Measurements from ENCODE around the gene DHRS9. TPM values are rescaled to one million over a fixed set of nuclear protein-coding genes. Genes with fewer than 3 reads are reported as not detected.

The DHRS9 gene
- total and polyA plus RNA-seq, 2 donors (not counting 1 experiment from before 2014, with no cell fraction given), result 0.25 to 0.94 TPM

DNA sequence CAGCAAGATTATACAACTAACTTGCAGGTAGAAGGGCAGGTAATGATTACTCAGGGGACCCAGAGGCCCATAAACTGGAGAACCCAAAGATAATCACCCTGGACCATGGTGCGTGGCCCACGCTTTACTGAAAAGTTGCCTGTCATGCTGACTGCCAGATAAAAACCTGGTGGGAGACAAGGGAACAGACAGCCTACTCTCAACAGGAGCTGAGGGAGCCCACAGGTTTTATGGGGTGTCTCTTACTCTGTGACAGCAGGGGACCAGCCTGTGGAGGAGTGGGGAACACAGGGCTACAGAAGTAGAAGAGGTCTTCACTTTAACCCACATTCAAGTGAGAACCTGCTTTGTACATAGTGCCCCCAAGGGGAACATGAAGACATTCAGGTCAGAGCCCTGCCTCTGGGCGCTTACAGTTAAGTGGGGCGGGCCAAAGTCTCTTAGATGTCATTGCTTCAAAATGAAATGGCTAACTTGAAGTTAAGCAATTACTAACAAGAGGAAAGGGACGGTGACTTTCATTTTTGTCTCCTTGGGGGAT lies 60.4 kb downstream of the DHRS9 start:
- ChIA-PET CTCF (interaction anchor here (1.2 to 3.0 kb wide), 4 partner anchors 11 to 171 kb away, joined by 3 to 45 read pairs (median 6); no protein-coding TSS in a partner anchor), POLR2A (no interaction called here)
- intact Hi-C loops (cut with micrococcal nuclease), result no loop called here
- Mint-ChIP-seq H3K27ac (no peak overlapping the region), H3K4me1 (peaks cover 1% of the 10 kb centered on the region), H3K27me3 (no peaks in the 10 kb centered on the region), H3K4me3 (no peak overlapping the region), H3K9me3 (ENCODE audit: insufficient read depth) (no peaks in the 10 kb centered on the region)
- Histone ChIP-seq H3K4me2 (replicated peaks; ENCODE audit: low read depth, low read length, poor library complexity, severe bottlenecking) (no peak overlapping the region), H4K20me1 (ENCODE audit: control insufficient read depth, insufficient read depth, low read length, poor library complexity, severe bottlenecking) (no peaks in the 10 kb centered on the region), H3K4me1 (ENCODE audit: control insufficient read depth in 2 of 2, insufficient read depth in 2 of 2, low read length in 2 of 2) (no peaks in the 10 kb centered on the region), H3K4me3 (ENCODE audit: control extremely low read depth in 1 of 5, extremely low read depth in 1 of 5, insufficient read depth in 1 of 5, low read depth in 2 of 5, low read length in 4 of 5) (no peak overlapping the region), H3K27ac (ENCODE audit: low read length in 2 of 2) (no peak overlapping the region), H3K79me2 (ENCODE audit: control insufficient read depth, insufficient read depth, low read length) (no peaks in the 10 kb centered on the region), H3K27me3 (replicated peaks in 1 of 4; ENCODE audit: control extremely low read depth in 1 of 4, control insufficient read depth in 3 of 4, insufficient read depth in 4 of 4, low read length in 3 of 4) (no peaks in the 10 kb centered on the region), H3K9me3 (ENCODE audit: control extremely low read depth in 1 of 3, control insufficient read depth in 2 of 3, insufficient read depth in 1 of 3, low read length in 2 of 3) (no peaks in the 10 kb centered on the region), H3K9ac (ENCODE audit: low read length) (no peak overlapping the region), H3K36me3 (replicated peaks in 1 of 2; ENCODE audit: control extremely low read depth in 1 of 2, control insufficient read depth in 1 of 2, extremely low read depth in 1 of 2, insufficient read depth in 2 of 2, low read length in 1 of 2) (no peaks in the 10 kb centered on the region), H2AFZ (ENCODE audit: insufficient read depth, low read depth, low read length, poor library complexity, severe bottlenecking) (no peak overlapping the region)
- ATAC-seq (ENCODE audit: low read depth) (no peak), DNase-seq (no peak)
- 94% methylated on average over 4 of the region's 5 CpGs for WGBS (ENCODE audit: insufficient coverage)
- TF ChIP-seq, protein P1, sequence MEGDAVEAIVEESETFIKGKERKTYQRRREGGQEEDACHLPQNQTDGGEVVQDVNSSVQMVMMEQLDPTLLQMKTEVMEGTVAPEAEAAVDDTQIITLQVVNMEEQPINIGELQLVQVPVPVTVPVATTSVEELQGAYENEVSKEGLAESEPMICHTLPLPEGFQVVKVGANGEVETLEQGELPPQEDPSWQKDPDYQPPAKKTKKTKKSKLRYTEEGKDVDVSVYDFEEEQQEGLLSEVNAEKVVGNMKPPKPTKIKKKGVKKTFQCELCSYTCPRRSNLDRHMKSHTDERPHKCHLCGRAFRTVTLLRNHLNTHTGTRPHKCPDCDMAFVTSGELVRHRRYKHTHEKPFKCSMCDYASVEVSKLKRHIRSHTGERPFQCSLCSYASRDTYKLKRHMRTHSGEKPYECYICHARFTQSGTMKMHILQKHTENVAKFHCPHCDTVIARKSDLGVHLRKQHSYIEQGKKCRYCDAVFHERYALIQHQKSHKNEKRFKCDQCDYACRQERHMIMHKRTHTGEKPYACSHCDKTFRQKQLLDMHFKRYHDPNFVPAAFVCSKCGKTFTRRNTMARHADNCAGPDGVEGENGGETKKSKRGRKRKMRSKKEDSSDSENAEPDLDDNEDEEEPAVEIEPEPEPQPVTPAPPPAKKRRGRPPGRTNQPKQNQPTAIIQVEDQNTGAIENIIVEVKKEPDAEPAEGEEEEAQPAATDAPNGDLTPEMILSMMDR (IDR thresholded peaks at IDR 0.05), result no peak
- TF ChIP-seq EZH2 (IDR thresholded peaks at IDR 0.05; ENCODE audit: borderline replicate concordance, insufficient read depth, low read depth, low read length, poor library complexity, severe bottlenecking), result no peak

DNA sequence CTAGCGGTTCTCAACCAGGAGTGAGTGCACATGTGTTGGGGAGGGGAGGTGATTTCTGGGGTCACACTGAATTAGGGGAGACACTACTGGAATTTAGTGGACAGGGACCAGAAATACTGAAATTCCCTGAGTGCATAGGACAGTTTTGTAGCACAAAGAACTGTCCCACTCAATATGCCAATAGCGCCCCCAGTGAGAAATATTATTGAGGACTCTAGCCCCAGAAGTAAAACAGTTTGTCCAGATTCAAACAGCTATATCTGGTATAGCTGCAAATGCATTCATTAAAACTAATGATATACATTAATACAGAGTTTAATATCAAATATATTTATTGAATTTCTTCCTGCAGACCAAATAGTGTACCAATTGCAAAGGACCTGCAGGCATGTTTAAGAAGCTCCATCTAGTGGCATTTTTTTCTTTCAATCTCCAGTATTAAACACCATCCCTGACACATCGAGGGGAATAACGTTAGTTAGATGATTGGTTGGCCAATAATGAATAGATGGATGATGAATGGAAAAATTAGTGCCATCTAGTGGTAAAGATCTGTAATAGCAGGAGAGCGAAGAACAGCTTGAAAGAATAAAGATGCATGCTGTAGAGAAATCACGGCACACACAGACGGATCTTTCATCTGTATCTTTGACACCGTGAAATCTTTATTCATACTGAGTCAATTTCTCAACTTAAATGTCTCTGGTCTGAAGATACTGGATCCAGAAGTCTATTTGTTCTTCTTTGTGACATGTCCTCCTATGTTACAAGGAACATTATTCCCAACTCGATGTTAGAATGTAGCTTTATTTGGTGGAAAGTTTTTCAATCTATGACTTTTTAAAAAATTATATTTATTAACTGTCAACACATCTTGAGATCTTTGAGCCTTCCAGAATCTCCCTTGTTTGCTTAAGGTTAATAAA lies 62.5 kb downstream of the DHRS9 start:
- Mint-ChIP-seq H3K4me1 (peaks cover 1% of the 10 kb centered on the region), H3K4me3 (no peak overlapping the region), H3K27me3 (no peaks in the 10 kb centered on the region), H3K27ac (no peak overlapping the region), H3K9me3 (ENCODE audit: insufficient read depth) (no peaks in the 10 kb centered on the region)
- Histone ChIP-seq H3K4me2 (replicated peaks; ENCODE audit: low read depth, low read length, poor library complexity, severe bottlenecking) (no peak overlapping the region), H3K4me1 (ENCODE audit: control insufficient read depth in 2 of 2, insufficient read depth in 2 of 2, low read length in 2 of 2) (no peaks in the 10 kb centered on the region), H3K79me2 (ENCODE audit: control insufficient read depth, insufficient read depth, low read length) (no peaks in the 10 kb centered on the region), H2AFZ (ENCODE audit: insufficient read depth, low read depth, low read length, poor library complexity, severe bottlenecking) (no peak overlapping the region), H3K9me3 (ENCODE audit: control extremely low read depth in 1 of 3, control insufficient read depth in 2 of 3, insufficient read depth in 1 of 3, low read length in 2 of 3) (no peaks in the 10 kb centered on the region), H3K4me3 (ENCODE audit: control extremely low read depth in 1 of 5, extremely low read depth in 1 of 5, insufficient read depth in 1 of 5, low read depth in 2 of 5, low read length in 4 of 5) (no peak overlapping the region), H3K9ac (ENCODE audit: low read length) (no peak overlapping the region), H3K27me3 (replicated peaks in 1 of 4; ENCODE audit: control extremely low read depth in 1 of 4, control insufficient read depth in 3 of 4, insufficient read depth in 4 of 4, low read length in 3 of 4) (no peaks in the 10 kb centered on the region), H3K27ac (ENCODE audit: low read length in 2 of 2) (no peak overlapping the region), H3K36me3 (replicated peaks in 1 of 2; ENCODE audit: control extremely low read depth in 1 of 2, control insufficient read depth in 1 of 2, extremely low read depth in 1 of 2, insufficient read depth in 2 of 2, low read length in 1 of 2) (no peaks in the 10 kb centered on the region), H4K20me1 (ENCODE audit: control insufficient read depth, insufficient read depth, low read length, poor library complexity, severe bottlenecking) (no peaks in the 10 kb centered on the region)
- no CpG with 5 or more reads among the region's 9 CpGs for WGBS (ENCODE audit: insufficient coverage)
- TF ChIP-seq EZH2 (IDR thresholded peaks at IDR 0.05; ENCODE audit: borderline replicate concordance, insufficient read depth, low read depth, low read length, poor library complexity, severe bottlenecking), result no peak
- TF ChIP-seq, protein P1 (IDR thresholded peaks at IDR 0.05), result peak; percentile 98
- ChIA-PET POLR2A (no interaction called here), CTCF (interaction anchor here (0.7 to 3.0 kb wide), 20 partner anchors 8 to 175 kb away, joined by 3 to 45 read pairs (median 4); no protein-coding TSS in a partner anchor)
- peak; percentile 63 for DNase-seq
- peak; percentile 81 for ATAC-seq (ENCODE audit: low read depth)
- intact Hi-C loops (cut with micrococcal nuclease), result loop anchor here (1.0 kb wide), 1 partner anchor 171 kb away; no protein-coding TSS in a partner anchor

All from B cell (primary cell).